ENCODE measurements around the gene TAS2R43.
"Not testable (repeated sequence)": the region's sequence is repeated elsewhere in the genome, so short reads cannot be mapped to it uniquely, and the experiment has no call there.

DNA sequence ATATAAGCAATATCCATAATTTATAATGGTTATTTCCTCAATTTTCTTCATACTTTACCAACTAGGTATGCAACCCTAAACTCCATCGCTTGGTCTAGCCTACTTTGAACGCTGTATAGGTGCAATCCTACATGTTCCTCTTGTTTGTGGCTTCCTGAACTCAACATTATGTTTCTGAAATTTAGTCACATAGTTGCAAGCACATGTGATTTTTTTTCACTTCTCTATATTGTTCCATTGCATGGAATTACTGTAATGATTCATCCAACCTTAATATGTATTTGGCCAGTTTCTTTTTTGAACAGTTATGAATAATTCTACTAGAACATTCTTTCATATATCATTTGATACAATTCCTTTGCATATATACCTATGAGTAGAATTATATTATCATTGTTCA, 2.8 kb upstream of the TAS2R43 start:
- TF ChIP-seq, protein P1, sequence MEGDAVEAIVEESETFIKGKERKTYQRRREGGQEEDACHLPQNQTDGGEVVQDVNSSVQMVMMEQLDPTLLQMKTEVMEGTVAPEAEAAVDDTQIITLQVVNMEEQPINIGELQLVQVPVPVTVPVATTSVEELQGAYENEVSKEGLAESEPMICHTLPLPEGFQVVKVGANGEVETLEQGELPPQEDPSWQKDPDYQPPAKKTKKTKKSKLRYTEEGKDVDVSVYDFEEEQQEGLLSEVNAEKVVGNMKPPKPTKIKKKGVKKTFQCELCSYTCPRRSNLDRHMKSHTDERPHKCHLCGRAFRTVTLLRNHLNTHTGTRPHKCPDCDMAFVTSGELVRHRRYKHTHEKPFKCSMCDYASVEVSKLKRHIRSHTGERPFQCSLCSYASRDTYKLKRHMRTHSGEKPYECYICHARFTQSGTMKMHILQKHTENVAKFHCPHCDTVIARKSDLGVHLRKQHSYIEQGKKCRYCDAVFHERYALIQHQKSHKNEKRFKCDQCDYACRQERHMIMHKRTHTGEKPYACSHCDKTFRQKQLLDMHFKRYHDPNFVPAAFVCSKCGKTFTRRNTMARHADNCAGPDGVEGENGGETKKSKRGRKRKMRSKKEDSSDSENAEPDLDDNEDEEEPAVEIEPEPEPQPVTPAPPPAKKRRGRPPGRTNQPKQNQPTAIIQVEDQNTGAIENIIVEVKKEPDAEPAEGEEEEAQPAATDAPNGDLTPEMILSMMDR (IDR thresholded peaks at IDR 0.05): not testable (repeated sequence)
- TF ChIP-seq POLR2A, POLR2AphosphoS5, EP300 (IDR thresholded peaks at IDR 0.05): not testable (repeated sequence)
